Adrenal gland (tissue), 5 donors: Measurements from ENCODE around the gene COL16A1.

Experiments
- CTCF ChIP-seq, 6 experiments: fragments of 450-650 bp in 4 of 6; fragments of 200-600 bp in 2 of 6; sonication (generic) in 1 of 6; IDR thresholded peaks; 1 replicate in 5 of 6; 2 replicates in 1 of 6; pipeline versions ENCODE4 v1.5.1 to v1.8.0; 2016 to 2021; ENCODE audit warnings: antibody characterized with exemption in 6 of 6, mild to moderate bottlenecking in 2 of 6, moderate library complexity in 1 of 6
- POLR2A ChIP-seq, 2 donors: fragments of 450-650 bp; IDR thresholded peaks; one replicate each; pipeline ENCODE4 v1.6.1; 2017; ENCODE audit warnings: antibody characterized with exemption in 2 of 2, mild to moderate bottlenecking in 2 of 2, moderate library complexity in 1 of 2
- donor health status: DM: no; HTN: no; CAD: no.

- TF ChIP-seq POLR2A (IDR thresholded peaks at IDR 0.05), result no peak
- no peak for TF ChIP-seq CTCF (IDR thresholded peaks at IDR 0.05)
Observed at GRCh38 chr1:31659889-31660288, 43.9 kb downstream of the COL16A1 start.
